Liver (tissue), 9 donors: ENCODE data around the gene SLC10A3. TPM values are rescaled to one million over a fixed set of nuclear protein-coding genes. Genes with fewer than 3 reads are reported as not detected.

Source experiments
- DNase-seq: peaks from one replicate; pipeline ENCODE4 v3.0.0-alpha.2; 2017; ENCODE audit warnings: low spot score
- H3K27ac ChIP-seq, 2 donors: one replicate each; pipeline ENCODE4 v1.7.0; 2013; ENCODE audit warnings: inconsistent platforms in 2 of 2, low read length in 2 of 2, control low read depth in 1 of 2, low read depth in 1 of 2, mild to moderate bottlenecking in 1 of 2
- H3K27me3 ChIP-seq, 4 donors: one replicate each; pipeline versions ENCODE4 v1.6.1 to v1.7.0; 2013; ENCODE audit warnings: low read length in 3 of 4, inconsistent platforms in 1 of 4, mild to moderate bottlenecking in 1 of 4, moderate library complexity in 1 of 4; ENCODE audit not compliant: control insufficient read depth in 4 of 4, insufficient read depth in 4 of 4
- H3K36me3 ChIP-seq, 4 donors: one replicate each; pipeline versions ENCODE4 v1.6.1 to v1.7.0; 2013; ENCODE audit warnings: low read length in 3 of 4, mild to moderate bottlenecking in 3 of 4, low read depth in 1 of 4, moderate library complexity in 1 of 4; ENCODE audit not compliant: control insufficient read depth in 4 of 4, insufficient read depth in 3 of 4
- H3K4me1 ChIP-seq, 4 donors: one replicate each; pipeline versions ENCODE4 v1.6.1 to v1.7.0; 2013; ENCODE audit warnings: low read length in 3 of 4, mild to moderate bottlenecking in 3 of 4, moderate library complexity in 1 of 4; ENCODE audit not compliant: control insufficient read depth in 4 of 4, insufficient read depth in 4 of 4
- H3K4me3 ChIP-seq, 3 donors: one replicate each; pipeline versions ENCODE4 v1.6.1 to v1.7.0; 2013; ENCODE audit warnings: low read length in 3 of 3, control low read depth in 1 of 3, low read depth in 1 of 3, mild to moderate bottlenecking in 1 of 3
- H3K9ac ChIP-seq, 2 donors: one replicate each; pipeline ENCODE4 v1.7.0; 2013; ENCODE audit warnings: low read length in 2 of 2, mild to moderate bottlenecking in 2 of 2, moderate library complexity in 2 of 2, control low read depth in 1 of 2, low read depth in 1 of 2
- H3K9me3 ChIP-seq, 4 donors: one replicate each; pipeline versions ENCODE4 v1.6.1 to v1.7.0; 2013; ENCODE audit warnings: low read length in 3 of 4; ENCODE audit not compliant: control insufficient read depth in 4 of 4
- CTCF ChIP-seq: fragments of 150-350 bp; IDR thresholded peaks from 2 replicates; pipeline ENCODE4 v1.5.1; 2017; ENCODE audit warnings: improper control_type of control experiment, low read depth, low read length; ENCODE audit not compliant: missing input control
- EGR1 ChIP-seq, 2 donors: IDR thresholded peaks; 2 replicates each; pipeline ENCODE4 v1.6.1; 2016 to 2018; ENCODE audit warnings: antibody characterized with exemption in 2 of 2, low read depth in 2 of 2
- FOXA1 ChIP-seq: IDR thresholded peaks from 2 replicates; pipeline ENCODE4 v1.6.1; 2016; ENCODE audit warnings: antibody characterized with exemption
- GABPA ChIP-seq, 2 donors: IDR thresholded peaks in 1 of 2; conservative IDR thresholded peaks in 1 of 2; 2 replicates each; pipeline ENCODE4 v1.6.1; 2016; ENCODE audit warnings: antibody characterized with exemption in 2 of 2, mild to moderate bottlenecking in 1 of 2, moderate library complexity in 1 of 2
- HNF4G ChIP-seq: IDR thresholded peaks from 2 replicates; pipeline ENCODE4 v1.6.1; 2016; ENCODE audit warnings: antibody characterized with exemption
- NR2F2 ChIP-seq: IDR thresholded peaks from 2 replicates; pipeline ENCODE4 v1.6.1; 2016; ENCODE audit warnings: antibody characterized with exemption
- RAD21 ChIP-seq, 2 donors: IDR thresholded peaks; 2 replicates each; pipeline ENCODE4 v1.6.1; 2016; ENCODE audit warnings: antibody characterized with exemption in 2 of 2, mild to moderate bottlenecking in 2 of 2
- SP1 ChIP-seq: IDR thresholded peaks from 2 replicates; pipeline ENCODE4 v1.6.1; 2018; ENCODE audit warnings: antibody characterized with exemption, mild to moderate bottlenecking
- TAF1 ChIP-seq: conservative IDR thresholded peaks from 2 replicates; pipeline ENCODE4 v1.6.1; 2016; ENCODE audit warnings: antibody characterized with exemption, mild to moderate bottlenecking
- YY1 ChIP-seq: IDR thresholded peaks from 2 replicates; pipeline ENCODE4 v1.6.1; 2016; ENCODE audit warnings: antibody characterized with exemption, mild to moderate bottlenecking
- WGBS: extraction: QIAGEN DNeasy Blood & Tissue Kit; methylation state at CpG from one replicate; pipeline ENCODE4 v1.1.7; 2013; 5-methylcytosine and 5-hydroxymethylcytosine counted together
- polyA plus RNA-seq, 2 donors: library from polyadenylated mRNA; stranded (reverse) in 1 of 2; unstranded in 1 of 2; fragments of 200-250 nt in 1 of 2; fragments of >200 nt in 1 of 2; fragmentation: Nextera tagmentation in 1 of 2; extraction: Ambion mirVana in 1 of 2; gene quantifications; one replicate each; pipeline versions ENCODE4 v1.2.1 to v1.2.3, GENCODE V29; 2013 to 2015
- total RNA-seq, 2 donors: library from RNA; depleted of rRNA; stranded (reverse); fragments of >200 nt; gene quantifications; one replicate each; pipeline ENCODE4 v1.2.3, GENCODE V29; 2014
- TF ChIP-seq, protein P1 (sequence below): IDR thresholded peaks from 2 replicates; pipeline ENCODE4 v1.6.1; 2016; ENCODE audit warnings: antibody characterized with exemption
- TF ChIP-seq, protein P2 (sequence below): IDR thresholded peaks from 2 replicates; pipeline ENCODE4 v1.6.1; 2016; ENCODE audit warnings: antibody characterized with exemption
- TF ChIP-seq, protein P3 (sequence below): IDR thresholded peaks from 2 replicates; pipeline ENCODE4 v1.6.1; 2016; ENCODE audit warnings: antibody characterized with exemption
- TF ChIP-seq, protein P4 (sequence below): IDR thresholded peaks from 2 replicates; pipeline ENCODE4 v1.6.1; 2016; ENCODE audit warnings: antibody characterized with exemption, mild to moderate bottlenecking
- donor health status: healthy.
- donor health status: healthy.
- donor health status: healthy.
- donor health status: healthy.
- donor health status: healthy.

SLC10A3 gene
- total and polyA plus RNA-seq, 4 donors, result 3.2 to 5.6 (median 4.5) TPM

DNA sequence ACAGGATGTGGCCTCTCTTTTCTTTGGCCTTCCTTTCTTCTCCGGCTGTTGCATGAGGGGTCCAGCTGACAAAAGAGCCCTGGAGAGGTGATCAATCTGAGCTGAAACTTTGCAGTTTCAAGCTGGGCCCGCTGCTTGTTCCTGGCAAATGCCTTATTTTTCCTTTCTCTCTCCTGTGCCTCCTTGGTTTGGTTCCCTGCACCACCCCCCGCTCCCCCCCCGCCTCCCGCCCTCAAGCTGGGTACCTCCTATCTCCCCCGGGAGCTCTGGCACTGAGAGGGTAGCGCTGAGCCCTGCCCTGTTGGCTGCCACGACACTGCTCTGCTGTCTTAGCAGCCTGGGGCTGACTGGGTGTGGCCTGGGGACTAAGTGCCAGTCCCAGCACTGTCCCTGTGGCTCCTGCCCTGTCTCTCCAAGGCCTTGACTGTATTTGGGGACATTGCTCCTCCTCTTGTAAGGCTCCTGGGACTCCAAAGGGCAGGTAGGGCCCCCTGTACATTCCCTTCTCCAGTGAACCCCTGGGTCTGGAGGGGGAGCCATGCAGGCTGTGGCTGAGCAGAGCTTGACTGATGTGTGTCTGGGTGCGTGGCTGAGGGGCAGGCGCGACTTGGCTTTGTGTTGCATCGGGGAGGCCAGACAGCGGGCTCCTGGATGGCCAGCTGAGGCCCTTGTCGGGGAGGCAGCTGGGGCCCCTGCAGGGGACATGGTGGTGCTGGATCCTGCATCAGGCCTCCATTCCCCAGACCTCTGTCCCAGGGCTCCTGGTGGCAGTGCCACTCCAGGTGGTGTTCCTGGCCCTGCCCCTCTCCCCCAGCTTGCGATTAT lies 31.3 kb downstream of the SLC10A3 start:
- 58% methylated on average over 15 of the region's 15 CpGs for WGBS
- no peak overlapping the region for H3K27ac ChIP-seq
- TF ChIP-seq SP1 (no peak), TAF1 (no peak), EGR1 (IDR thresholded peaks at IDR 0.05; ENCODE audit: low read depth in 2 of 2) (no peak), YY1 (no peak), CTCF (no peak), FOXA1 (no peak), RAD21 (IDR thresholded peaks at IDR 0.05) (no peak), NR2F2 (no peak), GABPA (IDR thresholded peaks at IDR 0.05 in 1 of 2, conservative IDR thresholded peaks at IDR 0.05 in 1 of 2) (no peak), HNF4G (no peak)
- TF ChIP-seq, protein P1, sequence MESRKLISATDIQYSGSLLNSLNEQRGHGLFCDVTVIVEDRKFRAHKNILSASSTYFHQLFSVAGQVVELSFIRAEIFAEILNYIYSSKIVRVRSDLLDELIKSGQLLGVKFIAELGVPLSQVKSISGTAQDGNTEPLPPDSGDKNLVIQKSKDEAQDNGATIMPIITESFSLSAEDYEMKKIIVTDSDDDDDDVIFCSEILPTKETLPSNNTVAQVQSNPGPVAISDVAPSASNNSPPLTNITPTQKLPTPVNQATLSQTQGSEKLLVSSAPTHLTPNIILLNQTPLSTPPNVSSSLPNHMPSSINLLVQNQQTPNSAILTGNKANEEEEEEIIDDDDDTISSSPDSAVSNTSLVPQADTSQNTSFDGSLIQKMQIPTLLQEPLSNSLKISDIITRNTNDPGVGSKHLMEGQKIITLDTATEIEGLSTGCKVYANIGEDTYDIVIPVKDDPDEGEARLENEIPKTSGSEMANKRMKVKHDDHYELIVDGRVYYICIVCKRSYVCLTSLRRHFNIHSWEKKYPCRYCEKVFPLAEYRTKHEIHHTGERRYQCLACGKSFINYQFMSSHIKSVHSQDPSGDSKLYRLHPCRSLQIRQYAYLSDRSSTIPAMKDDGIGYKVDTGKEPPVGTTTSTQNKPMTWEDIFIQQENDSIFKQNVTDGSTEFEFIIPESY, result no peak
- TF ChIP-seq, protein P2, sequence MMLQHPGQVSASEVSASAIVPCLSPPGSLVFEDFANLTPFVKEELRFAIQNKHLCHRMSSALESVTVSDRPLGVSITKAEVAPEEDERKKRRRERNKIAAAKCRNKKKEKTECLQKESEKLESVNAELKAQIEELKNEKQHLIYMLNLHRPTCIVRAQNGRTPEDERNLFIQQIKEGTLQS, result no peak
- TF ChIP-seq, protein P3, sequence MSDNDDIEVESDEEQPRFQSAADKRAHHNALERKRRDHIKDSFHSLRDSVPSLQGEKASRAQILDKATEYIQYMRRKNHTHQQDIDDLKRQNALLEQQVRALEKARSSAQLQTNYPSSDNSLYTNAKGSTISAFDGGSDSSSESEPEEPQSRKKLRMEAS, result no peak
- TF ChIP-seq, protein P4, sequence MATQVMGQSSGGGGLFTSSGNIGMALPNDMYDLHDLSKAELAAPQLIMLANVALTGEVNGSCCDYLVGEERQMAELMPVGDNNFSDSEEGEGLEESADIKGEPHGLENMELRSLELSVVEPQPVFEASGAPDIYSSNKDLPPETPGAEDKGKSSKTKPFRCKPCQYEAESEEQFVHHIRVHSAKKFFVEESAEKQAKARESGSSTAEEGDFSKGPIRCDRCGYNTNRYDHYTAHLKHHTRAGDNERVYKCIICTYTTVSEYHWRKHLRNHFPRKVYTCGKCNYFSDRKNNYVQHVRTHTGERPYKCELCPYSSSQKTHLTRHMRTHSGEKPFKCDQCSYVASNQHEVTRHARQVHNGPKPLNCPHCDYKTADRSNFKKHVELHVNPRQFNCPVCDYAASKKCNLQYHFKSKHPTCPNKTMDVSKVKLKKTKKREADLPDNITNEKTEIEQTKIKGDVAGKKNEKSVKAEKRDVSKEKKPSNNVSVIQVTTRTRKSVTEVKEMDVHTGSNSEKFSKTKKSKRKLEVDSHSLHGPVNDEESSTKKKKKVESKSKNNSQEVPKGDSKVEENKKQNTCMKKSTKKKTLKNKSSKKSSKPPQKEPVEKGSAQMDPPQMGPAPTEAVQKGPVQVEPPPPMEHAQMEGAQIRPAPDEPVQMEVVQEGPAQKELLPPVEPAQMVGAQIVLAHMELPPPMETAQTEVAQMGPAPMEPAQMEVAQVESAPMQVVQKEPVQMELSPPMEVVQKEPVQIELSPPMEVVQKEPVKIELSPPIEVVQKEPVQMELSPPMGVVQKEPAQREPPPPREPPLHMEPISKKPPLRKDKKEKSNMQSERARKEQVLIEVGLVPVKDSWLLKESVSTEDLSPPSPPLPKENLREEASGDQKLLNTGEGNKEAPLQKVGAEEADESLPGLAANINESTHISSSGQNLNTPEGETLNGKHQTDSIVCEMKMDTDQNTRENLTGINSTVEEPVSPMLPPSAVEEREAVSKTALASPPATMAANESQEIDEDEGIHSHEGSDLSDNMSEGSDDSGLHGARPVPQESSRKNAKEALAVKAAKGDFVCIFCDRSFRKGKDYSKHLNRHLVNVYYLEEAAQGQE, result no peak
- peaks cover 0 to 5% (median 0%) of the 10 kb centered on the region in 4 donors for H3K4me1 ChIP-seq
- H3K9me3 ChIP-seq, result no peaks in the 10 kb centered on the region
- no peak overlapping the region for H3K9ac ChIP-seq
- no peak for DNase-seq
- H3K27me3 ChIP-seq, result no peaks in the 10 kb centered on the region
- H3K36me3 ChIP-seq, result no peaks in the 10 kb centered on the region
- H3K4me3 ChIP-seq, result peak overlapping the region in 2 of 3 donors; percentile 30 to 74
